GM23338 (cell line): ENCODE results near the gene MICAL3. TPM values are rescaled to one million over a fixed set of nuclear protein-coding genes. Genes with fewer than 3 reads are reported as not detected.
A peak's percentile ranks its signal among the peaks of the same experiment; 100 is the strongest.

Source experiments
- ATAC-seq: fragments of 200-7000 bp; cut with Tn5 transposase; 3 replicates; pipeline ENCODE4 v1.9.1; 2020
- DNase-seq: peaks from one replicate; pipeline ENCODE4 v3.0.0-alpha.2; 2015; ENCODE audit warnings: low spot score
- H2AFZ ChIP-seq: fragments of 200-600 bp; sonication (generic); 2 replicates; pipeline ENCODE4 v1.8.0; 2016; ENCODE audit warnings: antibody characterized with exemption, mild to moderate bottlenecking, moderate library complexity
- H3F3A ChIP-seq: fragments of 200-600 bp; sonication (generic); replicated peaks from 2 replicates; pipeline ENCODE4 v1.8.0; 2017; ENCODE audit warnings: antibody characterized with exemption, mixed run types, low read depth
- H3K27ac ChIP-seq: fragments of 200-600 bp; sonication (generic); 2 replicates; pipeline ENCODE4 v1.6.1; 2016; ENCODE audit warnings: low read depth
- H3K27me3 ChIP-seq: fragments of 200-600 bp; sonication (generic); 2 replicates; pipeline ENCODE4 v1.8.0; 2016; ENCODE audit warnings: mild to moderate bottlenecking, mixed run types, moderate library complexity; ENCODE audit not compliant: insufficient read depth
- H3K36me3 ChIP-seq: fragments of 200-600 bp; sonication (generic); 2 replicates; pipeline ENCODE4 v1.8.0; 2016; ENCODE audit warnings: mild to moderate bottlenecking; ENCODE audit not compliant: insufficient read depth
- H3K4me1 ChIP-seq: fragments of 200-600 bp; sonication (generic); 2 replicates; pipeline ENCODE4 v1.8.0; 2016; ENCODE audit warnings: mild to moderate bottlenecking, moderate library complexity; ENCODE audit not compliant: insufficient read depth
- H3K4me2 ChIP-seq: fragments of 200-600 bp; sonication (generic); 2 replicates; pipeline ENCODE4 v1.7.1; 2017; ENCODE audit warnings: mixed run types
- H3K4me3 ChIP-seq: fragments of 200-600 bp; sonication (generic); 2 replicates; pipeline ENCODE4 v1.6.1; 2016; ENCODE audit warnings: mixed run types
- H3K79me2 ChIP-seq: fragments of 200-600 bp; sonication (generic); replicated peaks from 2 replicates; pipeline ENCODE4 v1.8.0; 2017; ENCODE audit warnings: mild to moderate bottlenecking; ENCODE audit not compliant: insufficient read depth
- H3K9me2 ChIP-seq: fragments of 200-600 bp; sonication (generic); 2 replicates; pipeline ENCODE4 v1.8.0; 2017; ENCODE audit not compliant: insufficient read depth
- H4K20me1 ChIP-seq: fragments of 200-600 bp; sonication (generic); replicated peaks from 2 replicates; pipeline ENCODE4 v1.8.0; 2017; ENCODE audit warnings: mild to moderate bottlenecking; ENCODE audit not compliant: insufficient read depth
- H3K27ac Mint-ChIP-seq: 2 replicates; pipeline ENCODE4 v1.8.0; 2020; ENCODE audit warnings: inconsistent platforms, mild to moderate bottlenecking, moderate library complexity, mixed read lengths
- H3K27me3 Mint-ChIP-seq: 3 replicates; pipeline ENCODE4 v1.8.0; 2022; ENCODE audit warnings: low read depth, mild to moderate bottlenecking, moderate library complexity, mixed read lengths, inconsistent platforms; ENCODE audit not compliant: insufficient read depth, poor library complexity
- H3K36me3 Mint-ChIP-seq: 3 replicates; pipeline ENCODE4 v1.8.0; 2021; ENCODE audit warnings: low read depth, mild to moderate bottlenecking, inconsistent platforms, moderate library complexity, mixed read lengths
- H3K4me1 Mint-ChIP-seq: 3 replicates; pipeline ENCODE4 v1.8.0; 2020; ENCODE audit warnings: mild to moderate bottlenecking, inconsistent platforms, mixed read lengths
- H3K4me3 Mint-ChIP-seq: 3 replicates; pipeline ENCODE4 v1.8.0; 2021; ENCODE audit warnings: moderate library complexity, mild to moderate bottlenecking, inconsistent platforms, mixed read lengths
- H3K9me3 Mint-ChIP-seq: 3 replicates; pipeline ENCODE4 v1.8.0; 2020; ENCODE audit warnings: moderate library complexity, mild to moderate bottlenecking, inconsistent platforms, mixed read lengths
- ETS1 ChIP-seq: IDR thresholded peaks from 2 replicates; pipeline ENCODE4 v1.6.1; 2016; ENCODE audit warnings: antibody characterized with exemption
- EZH2 ChIP-seq: fragments of 200-600 bp; sonication (generic); IDR thresholded peaks from one replicate; pipeline ENCODE4 v1.8.0; 2017; ENCODE audit warnings: antibody characterized with exemption, mild to moderate bottlenecking, low read depth; ENCODE audit not compliant: unreplicated experiment
- EZH2phosphoT487 ChIP-seq: fragments of 200-600 bp; sonication (generic); IDR thresholded peaks from one replicate; pipeline ENCODE4 v1.8.1; 2018; ENCODE audit warnings: antibody characterized with exemption; ENCODE audit not compliant: unreplicated experiment
- JUNB ChIP-seq: IDR thresholded peaks from one replicate; pipeline ENCODE4 v1.6.1; 2016; ENCODE audit warnings: antibody characterized with exemption; ENCODE audit not compliant: unreplicated experiment
- NANOG ChIP-seq: IDR thresholded peaks from 2 replicates; pipeline ENCODE4 v1.6.1; 2016; ENCODE audit warnings: antibody characterized with exemption, borderline replicate concordance
- POLR2AphosphoS5 ChIP-seq: IDR thresholded peaks from 2 replicates; pipeline ENCODE4 v1.6.1; 2016; ENCODE audit warnings: antibody characterized with exemption, low read depth
- STAT1 ChIP-seq: IDR thresholded peaks from one replicate; pipeline ENCODE4 v1.6.1; 2016; ENCODE audit warnings: antibody characterized with exemption; ENCODE audit not compliant: unreplicated experiment
- ZNF114 ChIP-seq: fragments of 250-450 bp; sonication (Bioruptor Pico); IDR thresholded peaks from 2 replicates; pipeline ENCODE4 v1.5.0; 2020; ENCODE audit warnings: mild to moderate bottlenecking, moderate library complexity
- ZNF331 ChIP-seq: fragments of 250-450 bp; sonication (Bioruptor Pico); IDR thresholded peaks from 2 replicates; pipeline ENCODE4 v1.5.0; 2020; ENCODE audit warnings: low read depth, mild to moderate bottlenecking, moderate library complexity
- polyA plus RNA-seq: library from polyadenylated mRNA; unstranded; fragments of >200 nt; fragmentation: Nextera tagmentation; extraction: Ambion mirVana; gene quantifications from 2 replicates; pipeline ENCODE4 v1.2.1, GENCODE V29; 2016
- total RNA-seq: library from RNA; depleted of rRNA; stranded (reverse); fragments of >200 nt; shearing (Covaris generic); gene quantifications from 2 replicates; pipeline ENCODE4 v1.2.3, GENCODE V29; 2014
- TF ChIP-seq, protein P1 (sequence below): fragments of 250-450 bp; sonication (Bioruptor Pico); IDR thresholded peaks from 2 replicates; pipeline ENCODE4 v1.5.0; 2020; ENCODE audit warnings: mild to moderate bottlenecking, moderate library complexity
- TF ChIP-seq, protein P2 (sequence below), 2 experiments: fragments of 200-600 bp in 1 of 2; sonication (generic) in 1 of 2; conservative IDR thresholded peaks; 2 replicates each; pipeline versions ENCODE4 v1.5.1 to v1.6.1; 2016 to 2017; ENCODE audit warnings: antibody characterized with exemption in 2 of 2, low read depth in 2 of 2, mild to moderate bottlenecking in 2 of 2, moderate library complexity in 1 of 2

The MICAL3 gene
- total and polyA plus RNA-seq, 2 experiments from 2014 or later = 10.1 to 33.9 TPM

DNA sequence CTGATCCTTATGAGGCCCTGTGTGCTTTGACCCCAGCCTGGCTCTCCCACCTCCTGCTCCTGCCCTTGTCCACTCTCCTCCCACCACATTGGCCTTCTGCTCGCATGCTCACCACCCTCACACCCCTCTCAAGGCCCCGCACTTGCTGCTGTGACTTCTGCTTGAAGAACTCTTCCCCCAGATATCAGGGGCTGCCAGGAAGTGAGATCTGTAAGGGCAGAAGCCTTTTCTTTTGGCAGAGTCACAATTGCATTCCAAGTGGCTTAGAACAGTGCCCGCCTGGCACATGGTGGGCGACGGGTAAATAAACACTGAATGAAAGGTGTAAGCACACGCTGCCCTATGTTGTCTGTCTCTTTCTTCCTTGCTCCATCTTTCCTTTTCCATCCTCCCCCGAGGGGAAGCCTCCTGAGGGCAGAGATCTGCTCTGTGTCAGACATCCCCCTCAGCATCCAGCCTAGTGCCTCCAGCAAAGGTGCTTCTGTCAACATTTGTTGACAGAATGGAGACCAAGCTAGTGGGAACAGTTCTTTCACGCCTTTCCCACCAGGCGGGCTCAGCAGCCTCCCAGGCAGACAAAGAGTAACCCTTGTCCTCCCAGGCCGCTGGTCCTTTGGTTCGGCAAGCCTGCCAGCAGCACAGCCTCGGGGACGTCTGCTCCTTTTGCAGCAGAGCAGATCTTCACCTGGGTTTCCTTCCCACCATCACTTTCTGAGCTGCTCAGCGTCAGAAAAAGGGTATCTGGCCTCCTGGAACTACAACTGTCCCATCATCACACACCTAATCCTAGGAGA is 43.4 kb upstream of the MICAL3 start:
- peaks cover 5% of the 10 kb centered on the region; the same call in 2 of the 3 replicates for H3K4me1 Mint-ChIP-seq
- Histone ChIP-seq H3K4me3 (no peak overlapping the region), H3F3A (no peaks in the 10 kb centered on the region), H2AFZ (no peak overlapping the region), H3K36me3 (no peaks in the 10 kb centered on the region), H3K9me2 (no peaks in the 10 kb centered on the region), H4K20me1 (no peaks in the 10 kb centered on the region), H3K27me3 (no peaks in the 10 kb centered on the region), H3K27ac (no peak overlapping the region), H3K4me1 (no peaks in the 10 kb centered on the region), H3K4me2 (no peak overlapping the region), H3K79me2 (no peaks in the 10 kb centered on the region)
- H3K27ac Mint-ChIP-seq = no peak overlapping the region
- DNase-seq (no peak), ATAC-seq (peak; percentile 23)
- no peak overlapping the region; the same call in 2 of the 3 replicates for H3K4me3 Mint-ChIP-seq
- peaks cover 6% of the 10 kb centered on the region for H3K27me3 Mint-ChIP-seq
- H3K9me3 Mint-ChIP-seq = no peaks in the 10 kb centered on the region
- TF ChIP-seq NANOG (no peak), STAT1 (no peak), ZNF114 (no peak), POLR2AphosphoS5 (no peak), EZH2phosphoT487 (no peak), ETS1 (no peak), JUNB (no peak), ZNF331 (CRISPR knock-in tag) (no peak), EZH2 (no peak)
- TF ChIP-seq, protein P1, sequence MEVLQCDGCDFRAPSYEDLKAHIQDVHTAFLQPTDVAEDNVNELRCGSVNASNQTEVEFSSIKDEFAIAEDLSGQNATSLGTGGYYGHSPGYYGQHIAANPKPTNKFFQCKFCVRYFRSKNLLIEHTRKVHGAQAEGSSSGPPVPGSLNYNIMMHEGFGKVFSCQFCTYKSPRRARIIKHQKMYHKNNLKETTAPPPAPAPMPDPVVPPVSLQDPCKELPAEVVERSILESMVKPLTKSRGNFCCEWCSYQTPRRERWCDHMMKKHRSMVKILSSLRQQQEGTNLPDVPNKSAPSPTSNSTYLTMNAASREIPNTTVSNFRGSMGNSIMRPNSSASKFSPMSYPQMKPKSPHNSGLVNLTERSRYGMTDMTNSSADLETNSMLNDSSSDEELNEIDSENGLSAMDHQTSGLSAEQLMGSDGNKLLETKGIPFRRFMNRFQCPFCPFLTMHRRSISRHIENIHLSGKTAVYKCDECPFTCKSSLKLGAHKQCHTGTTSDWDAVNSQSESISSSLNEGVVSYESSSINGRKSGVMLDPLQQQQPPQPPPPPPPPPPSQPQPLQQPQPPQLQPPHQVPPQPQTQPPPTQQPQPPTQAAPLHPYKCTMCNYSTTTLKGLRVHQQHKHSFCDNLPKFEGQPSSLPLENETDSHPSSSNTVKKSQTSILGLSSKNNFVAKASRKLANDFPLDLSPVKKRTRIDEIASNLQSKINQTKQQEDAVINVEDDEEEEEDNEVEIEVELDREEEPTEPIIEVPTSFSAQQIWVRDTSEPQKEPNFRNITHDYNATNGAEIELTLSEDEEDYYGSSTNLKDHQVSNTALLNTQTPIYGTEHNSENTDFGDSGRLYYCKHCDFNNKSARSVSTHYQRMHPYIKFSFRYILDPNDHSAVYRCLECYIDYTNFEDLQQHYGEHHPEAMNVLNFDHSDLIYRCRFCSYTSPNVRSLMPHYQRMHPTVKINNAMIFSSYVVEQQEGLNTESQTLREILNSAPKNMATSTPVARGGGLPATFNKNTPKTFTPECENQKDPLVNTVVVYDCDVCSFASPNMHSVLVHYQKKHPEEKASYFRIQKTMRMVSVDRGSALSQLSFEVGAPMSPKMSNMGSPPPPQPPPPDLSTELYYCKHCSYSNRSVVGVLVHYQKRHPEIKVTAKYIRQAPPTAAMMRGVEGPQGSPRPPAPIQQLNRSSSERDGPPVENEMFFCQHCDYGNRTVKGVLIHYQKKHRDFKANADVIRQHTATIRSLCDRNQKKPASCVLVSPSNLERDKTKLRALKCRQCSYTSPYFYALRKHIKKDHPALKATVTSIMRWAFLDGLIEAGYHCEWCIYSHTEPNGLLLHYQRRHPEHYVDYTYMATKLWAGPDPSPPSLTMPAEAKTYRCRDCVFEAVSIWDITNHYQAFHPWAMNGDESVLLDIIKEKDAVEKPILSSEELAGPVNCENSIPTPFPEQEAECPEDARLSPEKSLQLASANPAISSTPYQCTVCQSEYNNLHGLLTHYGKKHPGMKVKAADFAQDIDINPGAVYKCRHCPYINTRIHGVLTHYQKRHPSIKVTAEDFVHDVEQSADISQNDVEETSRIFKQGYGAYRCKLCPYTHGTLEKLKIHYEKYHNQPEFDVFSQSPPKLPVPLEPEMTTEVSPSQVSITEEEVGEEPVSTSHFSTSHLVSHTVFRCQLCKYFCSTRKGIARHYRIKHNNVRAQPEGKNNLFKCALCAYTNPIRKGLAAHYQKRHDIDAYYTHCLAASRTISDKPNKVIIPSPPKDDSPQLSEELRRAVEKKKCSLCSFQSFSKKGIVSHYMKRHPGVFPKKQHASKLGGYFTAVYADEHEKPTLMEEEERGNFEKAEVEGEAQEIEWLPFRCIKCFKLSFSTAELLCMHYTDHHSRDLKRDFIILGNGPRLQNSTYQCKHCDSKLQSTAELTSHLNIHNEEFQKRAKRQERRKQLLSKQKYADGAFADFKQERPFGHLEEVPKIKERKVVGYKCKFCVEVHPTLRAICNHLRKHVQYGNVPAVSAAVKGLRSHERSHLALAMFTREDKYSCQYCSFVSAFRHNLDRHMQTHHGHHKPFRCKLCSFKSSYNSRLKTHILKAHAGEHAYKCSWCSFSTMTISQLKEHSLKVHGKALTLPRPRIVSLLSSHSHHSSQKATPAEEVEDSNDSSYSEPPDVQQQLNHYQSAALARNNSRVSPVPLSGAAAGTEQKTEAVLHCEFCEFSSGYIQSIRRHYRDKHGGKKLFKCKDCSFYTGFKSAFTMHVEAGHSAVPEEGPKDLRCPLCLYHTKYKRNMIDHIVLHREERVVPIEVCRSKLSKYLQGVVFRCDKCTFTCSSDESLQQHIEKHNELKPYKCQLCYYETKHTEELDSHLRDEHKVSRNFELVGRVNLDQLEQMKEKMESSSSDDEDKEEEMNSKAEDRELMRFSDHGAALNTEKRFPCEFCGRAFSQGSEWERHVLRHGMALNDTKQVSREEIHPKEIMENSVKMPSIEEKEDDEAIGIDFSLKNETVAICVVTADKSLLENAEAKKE (CRISPR knock-in tag) = no peak
- TF ChIP-seq, protein P2, sequence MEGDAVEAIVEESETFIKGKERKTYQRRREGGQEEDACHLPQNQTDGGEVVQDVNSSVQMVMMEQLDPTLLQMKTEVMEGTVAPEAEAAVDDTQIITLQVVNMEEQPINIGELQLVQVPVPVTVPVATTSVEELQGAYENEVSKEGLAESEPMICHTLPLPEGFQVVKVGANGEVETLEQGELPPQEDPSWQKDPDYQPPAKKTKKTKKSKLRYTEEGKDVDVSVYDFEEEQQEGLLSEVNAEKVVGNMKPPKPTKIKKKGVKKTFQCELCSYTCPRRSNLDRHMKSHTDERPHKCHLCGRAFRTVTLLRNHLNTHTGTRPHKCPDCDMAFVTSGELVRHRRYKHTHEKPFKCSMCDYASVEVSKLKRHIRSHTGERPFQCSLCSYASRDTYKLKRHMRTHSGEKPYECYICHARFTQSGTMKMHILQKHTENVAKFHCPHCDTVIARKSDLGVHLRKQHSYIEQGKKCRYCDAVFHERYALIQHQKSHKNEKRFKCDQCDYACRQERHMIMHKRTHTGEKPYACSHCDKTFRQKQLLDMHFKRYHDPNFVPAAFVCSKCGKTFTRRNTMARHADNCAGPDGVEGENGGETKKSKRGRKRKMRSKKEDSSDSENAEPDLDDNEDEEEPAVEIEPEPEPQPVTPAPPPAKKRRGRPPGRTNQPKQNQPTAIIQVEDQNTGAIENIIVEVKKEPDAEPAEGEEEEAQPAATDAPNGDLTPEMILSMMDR (conservative IDR thresholded peaks at IDR 0.05; ENCODE audit: low read depth in 2 of 2) = no peak
- H3K36me3 Mint-ChIP-seq = no peaks in the 10 kb centered on the region
